Peyer's patch (tissue), 4 donors: ENCODE data around the gene ATP2A2. TPM values are rescaled to one million over a fixed set of nuclear protein-coding genes. Genes with fewer than 3 reads are reported as not detected.
"Not testable (repeated sequence)": the region's sequence is repeated elsewhere in the genome, so short reads cannot be mapped to it uniquely, and the experiment has no call there.

Experiments
- DNase-seq, 3 donors: peaks; one replicate each; pipeline ENCODE4 v3.0.0-alpha.2; 2017 to 2019
- H3K27ac ChIP-seq, 4 donors: fragments of 200-600 bp; sonication (generic); one replicate each; pipeline ENCODE4 v1.5.1; 2016 to 2019
- H3K27me3 ChIP-seq, 2 donors: fragments of 200-600 bp; sonication (generic); one replicate each; pipeline ENCODE4 v1.5.1; 2019
- H3K36me3 ChIP-seq, 3 donors: fragments of 200-600 bp; sonication (generic); one replicate each; pipeline ENCODE4 v1.5.1; 2016 to 2019
- H3K4me1 ChIP-seq, 4 donors: fragments of 200-600 bp; sonication (generic); one replicate each; pipeline ENCODE4 v1.5.1; 2016 to 2019
- H3K4me3 ChIP-seq, 4 donors: fragments of 200-600 bp; sonication (generic); 1 replicate in 3 of 4; 2 replicates in 1 of 4; pipeline ENCODE4 v1.5.1; 2016 to 2019; ENCODE audit warnings: mild to moderate bottlenecking in 1 of 4
- H3K9me3 ChIP-seq, 4 donors: fragments of 200-600 bp; sonication (generic); one replicate each; pipeline ENCODE4 v1.5.1; 2016 to 2019; ENCODE audit warnings: mild to moderate bottlenecking in 1 of 4
- POLR2A ChIP-seq, 2 donors: fragments of 450-650 bp; IDR thresholded peaks; one replicate each; pipeline ENCODE4 v1.5.1; 2017; ENCODE audit warnings: antibody characterized with exemption in 2 of 2, mild to moderate bottlenecking in 2 of 2, moderate library complexity in 2 of 2
- total RNA-seq, 4 donors: library from RNA; depleted of rRNA; stranded (reverse); fragments of >200 nt; gene quantifications; one replicate each; pipeline ENCODE4 v1.1.0, GENCODE V29; 2016
- TF ChIP-seq, protein P1 (sequence below), 6 experiments: fragments of 450-650 bp in 4 of 6; fragments of 200-600 bp in 2 of 6; sonication (generic) in 1 of 6; IDR thresholded peaks; one replicate each; pipeline ENCODE4 v1.5.1; 2017 to 2019; ENCODE audit warnings: antibody characterized with exemption in 6 of 6, mild to moderate bottlenecking in 3 of 6, moderate library complexity in 1 of 6

Gene ATP2A2
- total RNA-seq, 4 donors from 2014 or later = 102 to 239 (median 208) TPM

DNA sequence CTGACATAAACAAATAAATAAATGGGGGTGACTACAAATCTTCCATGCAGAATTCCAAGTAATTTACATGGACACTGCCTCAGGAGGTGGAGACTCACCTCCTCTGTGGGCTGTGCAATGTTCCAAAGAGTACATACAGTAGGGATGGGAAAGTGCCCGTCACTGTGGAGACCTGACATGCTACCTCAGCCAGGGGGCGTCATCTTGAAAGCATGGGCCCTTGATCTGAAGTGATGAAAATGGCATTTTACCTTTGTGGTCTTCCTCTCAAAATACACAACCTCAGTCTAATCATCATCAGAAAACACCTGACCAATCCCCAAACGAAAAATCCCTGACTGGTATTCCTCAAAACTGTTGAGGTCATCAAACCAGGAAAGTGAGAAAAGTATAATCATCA is 74.0 kb downstream of the ATP2A2 start:
- peaks cover 0 to 6% (median 0%) of the 10 kb centered on the region in 3 donors for H3K36me3 ChIP-seq
- H3K9me3 ChIP-seq = no peaks in the 10 kb centered on the region
- H3K4me1 ChIP-seq = no peaks in the 10 kb centered on the region
- no peak overlapping the region for H3K27ac ChIP-seq
- no peak overlapping the region for H3K4me3 ChIP-seq
- H3K27me3 ChIP-seq = no peaks in the 10 kb centered on the region
- peak in 1 of 3 donors; percentile 61 for DNase-seq
- TF ChIP-seq POLR2A (IDR thresholded peaks at IDR 0.05) = no peak
- TF ChIP-seq, protein P1, sequence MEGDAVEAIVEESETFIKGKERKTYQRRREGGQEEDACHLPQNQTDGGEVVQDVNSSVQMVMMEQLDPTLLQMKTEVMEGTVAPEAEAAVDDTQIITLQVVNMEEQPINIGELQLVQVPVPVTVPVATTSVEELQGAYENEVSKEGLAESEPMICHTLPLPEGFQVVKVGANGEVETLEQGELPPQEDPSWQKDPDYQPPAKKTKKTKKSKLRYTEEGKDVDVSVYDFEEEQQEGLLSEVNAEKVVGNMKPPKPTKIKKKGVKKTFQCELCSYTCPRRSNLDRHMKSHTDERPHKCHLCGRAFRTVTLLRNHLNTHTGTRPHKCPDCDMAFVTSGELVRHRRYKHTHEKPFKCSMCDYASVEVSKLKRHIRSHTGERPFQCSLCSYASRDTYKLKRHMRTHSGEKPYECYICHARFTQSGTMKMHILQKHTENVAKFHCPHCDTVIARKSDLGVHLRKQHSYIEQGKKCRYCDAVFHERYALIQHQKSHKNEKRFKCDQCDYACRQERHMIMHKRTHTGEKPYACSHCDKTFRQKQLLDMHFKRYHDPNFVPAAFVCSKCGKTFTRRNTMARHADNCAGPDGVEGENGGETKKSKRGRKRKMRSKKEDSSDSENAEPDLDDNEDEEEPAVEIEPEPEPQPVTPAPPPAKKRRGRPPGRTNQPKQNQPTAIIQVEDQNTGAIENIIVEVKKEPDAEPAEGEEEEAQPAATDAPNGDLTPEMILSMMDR (IDR thresholded peaks at IDR 0.05) = peak in 5 of 6 experiments; percentile 16 to 37 (median 28)

DNA sequence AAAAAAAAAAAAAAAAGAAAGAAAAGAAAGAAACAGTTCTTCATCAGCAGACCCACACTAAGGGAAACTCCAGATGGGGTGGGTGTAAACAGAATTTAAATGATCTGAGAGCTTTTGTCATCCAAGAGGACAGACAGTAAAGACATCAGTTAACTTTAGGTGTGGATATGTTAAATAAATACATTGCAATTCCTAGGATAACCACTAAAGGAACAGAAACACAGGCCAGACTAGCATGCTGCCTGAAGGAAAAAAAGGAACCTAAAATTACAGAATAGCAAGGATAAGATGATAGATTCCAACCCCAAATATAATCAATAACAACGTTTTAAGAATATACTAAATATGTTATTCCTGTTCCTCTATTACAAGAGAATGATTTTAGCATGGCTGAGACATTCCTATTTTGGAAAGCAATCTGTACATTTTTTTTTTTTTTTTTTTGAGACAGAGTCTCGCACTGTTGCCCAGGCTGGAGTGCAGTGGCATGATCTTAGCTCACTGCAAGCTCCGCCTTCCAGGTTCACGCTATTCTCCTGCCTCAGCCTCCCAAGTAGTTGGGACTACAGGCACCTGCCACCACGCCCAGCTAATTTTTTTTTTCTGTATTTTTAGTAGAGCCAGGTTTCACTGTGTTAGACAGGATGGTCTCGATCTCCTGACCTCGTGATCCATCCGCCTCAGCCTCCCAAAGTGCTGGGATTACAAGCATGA is 77.5 kb downstream of the ATP2A2 start:
- H3K27ac ChIP-seq, H3K27me3 ChIP-seq, H3K9me3 ChIP-seq, H3K36me3 ChIP-seq, DNase-seq, H3K4me3 ChIP-seq, H3K4me1 ChIP-seq: not testable (repeated sequence)
- TF ChIP-seq, protein P1 (IDR thresholded peaks at IDR 0.05) = peak in 4 of 6 experiments; percentile 15 to 30 (median 24)

DNA sequence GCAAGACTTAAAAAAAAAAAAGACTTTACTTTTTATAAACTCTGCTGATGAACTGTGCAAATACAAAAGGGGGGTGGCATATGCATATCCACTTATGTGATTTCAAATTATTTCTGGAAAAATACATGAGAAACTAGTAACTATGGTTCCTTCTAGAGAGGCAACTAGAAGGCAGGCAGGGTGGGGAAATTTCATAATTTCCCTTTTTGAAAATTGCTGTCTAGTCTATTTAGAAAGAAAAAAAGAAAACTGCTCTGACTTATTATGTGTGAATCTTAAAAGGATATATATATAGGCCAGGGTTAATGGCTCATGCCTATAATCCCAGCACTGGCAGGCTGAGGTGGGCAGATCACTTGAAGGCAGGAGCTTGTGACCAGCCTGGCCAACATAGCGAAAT is 80.2 kb downstream of the ATP2A2 start:
- Histone ChIP-seq H3K9me3 (no peaks in the 10 kb centered on the region), H3K36me3 (no peaks in the 10 kb centered on the region), H3K4me3 (no peak overlapping the region), H3K4me1 (no peaks in the 10 kb centered on the region), H3K27ac (no peak overlapping the region), H3K27me3 (no peaks in the 10 kb centered on the region)
- DNase-seq = no peak
- TF ChIP-seq, protein P1 (IDR thresholded peaks at IDR 0.05) = no peak
- TF ChIP-seq POLR2A (IDR thresholded peaks at IDR 0.05) = no peak

DNA sequence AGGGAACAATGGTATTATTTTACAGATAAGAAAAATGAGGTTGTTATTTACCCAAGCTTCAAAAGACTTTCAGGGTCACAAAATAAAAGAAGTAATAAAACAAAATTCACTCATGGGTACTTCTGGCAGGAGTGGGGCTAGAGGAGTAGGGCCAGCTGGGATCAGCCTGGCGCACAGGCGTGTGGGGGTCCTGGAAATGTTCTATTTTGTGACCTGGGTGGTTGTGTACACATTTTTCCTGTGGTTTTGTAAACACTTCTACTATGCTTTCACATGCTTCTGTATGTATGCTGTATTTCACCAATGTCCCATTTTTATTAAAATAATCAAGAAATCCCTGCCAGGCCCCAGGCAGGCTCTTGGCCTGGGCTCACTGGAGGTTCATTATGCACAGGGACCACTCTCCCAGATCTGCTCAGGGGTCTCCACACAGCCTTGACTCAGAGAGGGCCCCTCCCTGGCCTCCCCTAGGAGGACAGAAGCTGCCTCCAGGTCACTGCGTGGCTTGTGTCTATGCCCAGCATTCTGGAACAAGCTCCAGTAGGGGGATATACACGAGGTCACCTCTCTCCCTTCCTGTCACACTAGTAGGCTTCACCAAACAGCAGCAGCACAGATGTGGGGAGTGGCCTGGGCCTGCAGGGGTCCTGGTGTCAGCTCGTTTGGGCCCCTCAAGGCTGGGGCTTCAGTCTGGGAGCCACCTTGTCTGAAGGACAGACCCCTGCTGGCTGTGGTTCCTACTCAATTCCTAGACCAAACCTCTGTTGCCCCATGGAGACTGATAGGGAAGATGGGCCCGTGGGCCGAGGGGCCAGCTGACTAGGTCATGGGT is 84.7 kb downstream of the ATP2A2 start:
- H3K36me3 ChIP-seq = no peaks in the 10 kb centered on the region
- peak overlapping the region in 3 of 4 donors; percentile 59 to 78 (median 70) for H3K27ac ChIP-seq
- no peaks in the 10 kb centered on the region for H3K27me3 ChIP-seq
- no peak for DNase-seq
- TF ChIP-seq POLR2A (IDR thresholded peaks at IDR 0.05) = no peak
- TF ChIP-seq, protein P1 (IDR thresholded peaks at IDR 0.05) = no peak
- H3K4me3 ChIP-seq = no peak overlapping the region
- H3K4me1 ChIP-seq = peaks cover 0 to 8% (median 2%) of the 10 kb centered on the region in 4 donors
- H3K9me3 ChIP-seq = no peaks in the 10 kb centered on the region

DNA sequence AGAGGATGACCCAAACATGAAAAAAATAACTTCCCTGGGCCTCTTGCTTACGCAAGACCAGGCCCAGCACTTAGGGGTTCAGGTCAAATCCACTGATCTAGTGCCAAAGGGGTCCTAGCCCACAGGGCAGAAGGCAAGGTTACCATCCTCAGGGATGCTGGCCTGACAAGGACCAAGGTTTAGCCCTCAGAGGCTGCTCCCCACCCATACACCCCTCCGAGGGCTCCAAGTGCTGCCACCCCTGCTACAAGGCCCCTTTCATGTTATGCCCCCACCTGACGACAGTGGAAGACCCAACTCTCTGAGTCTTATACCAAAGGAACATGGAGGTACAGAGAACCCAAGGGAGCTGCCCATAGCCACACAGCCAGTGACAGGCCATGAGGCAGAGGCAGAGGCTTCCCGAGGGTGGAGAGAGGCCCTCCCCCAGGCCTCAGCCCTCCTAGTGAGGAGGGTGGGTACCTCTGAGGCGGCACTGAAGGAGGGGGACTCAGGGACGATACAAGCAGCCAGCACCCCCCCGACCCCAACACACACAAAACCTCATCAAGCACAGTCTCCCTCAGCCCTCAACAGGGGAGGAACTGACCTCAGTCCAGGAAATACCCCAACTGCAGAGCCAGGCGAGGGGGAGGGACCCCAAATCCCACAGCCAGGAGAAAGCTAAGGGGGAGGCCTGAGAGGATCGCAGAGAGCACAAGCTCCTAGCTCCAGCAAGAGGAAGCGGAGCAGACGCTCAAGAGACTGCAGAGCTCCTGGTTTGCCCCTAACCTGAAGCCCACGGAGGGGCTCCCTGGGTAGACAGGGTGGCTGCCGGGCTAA is 85.5 kb downstream of the ATP2A2 start:
- no peak for TF ChIP-seq POLR2A (IDR thresholded peaks at IDR 0.05)
- TF ChIP-seq, protein P1 (IDR thresholded peaks at IDR 0.05) = no peak
- Histone ChIP-seq H3K4me3 (no peak overlapping the region), H3K27me3 (no peaks in the 10 kb centered on the region), H3K36me3 (peaks cover 0 to under 1% (median 0%) of the 10 kb centered on the region in 3 donors), H3K9me3 (no peaks in the 10 kb centered on the region), H3K27ac (peak overlapping the region; percentile 55 to 78 (median 64)), H3K4me1 (peaks cover 0 to 15% (median 10%) of the 10 kb centered on the region in 4 donors)
- DNase-seq = peak in 1 of 3 donors; percentile 36
